K562 (cell line): ENCODE data around the gene GNAI3. TPM values are rescaled to one million over a fixed set of nuclear protein-coding genes. Genes with fewer than 3 reads are reported as not detected.

Experiments
- ATAC-seq: fragments of 200-7000 bp; cut with Tn5 transposase; 3 replicates; pipeline ENCODE4 v1.9.1; 2020; ENCODE audit warnings: moderate library complexity
- BruUV-seq: library from RNA; stranded (reverse); fragments of 400-500 nt; replicated peaks from 2 replicates; lab custom pipeline; 2021; lab: Mats Ljungman, UMichigan
- CTCF ChIA-PET: fragments of 300-600 bp; formaldehyde crosslinking; extraction: SDS; loops from one replicate; lab custom pipeline; 2021; ENCODE audit warnings: low intra/inter-chr PET ratio; lab: Yijun Ruan, JAX
- POLR2A ChIA-PET: fragments of 300-600, 350-650 bp; sonication (Branson Sonifier 250); formaldehyde crosslinking; extraction: SDS; loops from one replicate; lab custom pipeline; 2021; ENCODE audit warnings: antibody characterized with exemption, inconsistent platforms; lab: Yijun Ruan, JAX
- DNase-seq, 4 experiments: peaks; one replicate each; pipeline versions ENCODE4 v3.0.0 to v3.0.0-alpha.2; 2011 to 2018; ENCODE audit warnings: low spot score in 3 of 4, mixed read lengths in 3 of 4; ENCODE audit errors: extremely low read depth in 1 of 4
- FAIRE-seq: peaks from 2 replicates; lab custom pipeline; 2011; peaks lifted over from hg19 to GRCh38; lab: Jason Lieb, UNC
- H2AFZ ChIP-seq: 2 replicates; pipeline ENCODE4 v1.6.0; 2011; ENCODE audit warnings: low read depth, low read length, control low read depth, inconsistent platforms
- H3K27ac ChIP-seq: fragments of 200-600 bp; 3 replicates; pipeline ENCODE4 v1.8.0; 2011; ENCODE audit warnings: low read depth, mild to moderate bottlenecking, control low read depth, inconsistent platforms, low read length, moderate library complexity, mixed read lengths; ENCODE audit errors: extremely low read depth
- H3K27me3 ChIP-seq, 2 experiments: fragments of 300-600 bp in 1 of 2; 2 replicates in 1 of 2; 3 replicates in 1 of 2; pipeline versions ENCODE4 v1.6.0 to v1.8.0; 2011; ENCODE audit warnings: inconsistent platforms in 2 of 2, low read length in 2 of 2, mild to moderate bottlenecking in 1 of 2, mixed read lengths in 1 of 2, moderate library complexity in 1 of 2; ENCODE audit not compliant: control insufficient read depth in 2 of 2, insufficient read depth in 2 of 2
- H3K36me3 ChIP-seq: fragments of 300-600 bp; 3 replicates; pipeline ENCODE4 v1.8.0; 2011; ENCODE audit warnings: mild to moderate bottlenecking, low read length, inconsistent platforms; ENCODE audit not compliant: control insufficient read depth, insufficient read depth
- H3K4me1 ChIP-seq, 2 experiments: fragments of 200-600 bp in 1 of 2; replicated peaks in 1 of 2; 2 replicates in 1 of 2; 3 replicates in 1 of 2; pipeline versions ENCODE4 v1.5.1 to v1.8.0; 2011; ENCODE audit warnings: inconsistent platforms in 2 of 2, low read length in 2 of 2, mild to moderate bottlenecking in 1 of 2, mixed read lengths in 1 of 2, moderate library complexity in 1 of 2; ENCODE audit not compliant: control insufficient read depth in 2 of 2, insufficient read depth in 2 of 2
- H3K4me2 ChIP-seq: 2 replicates; pipeline ENCODE4 v1.6.1; 2011; ENCODE audit warnings: low read length, control low read depth, inconsistent platforms, mixed read lengths; ENCODE audit not compliant: insufficient read depth
- H3K4me3 ChIP-seq: fragments of 200-600 bp; sonication (generic), shearing (Covaris generic); 2 replicates; pipeline ENCODE4 v1.5.1; 2016; ENCODE audit warnings: control low read depth, inconsistent platforms
- H3K79me2 ChIP-seq: fragments of 200-600 bp; 3 replicates; pipeline ENCODE4 v1.8.0; 2011; ENCODE audit warnings: low read length, inconsistent platforms; ENCODE audit not compliant: control insufficient read depth, insufficient read depth
- H3K9ac ChIP-seq, 2 experiments: 2 replicates each; pipeline versions ENCODE4 v1.6.0 to v1.6.1; 2011; ENCODE audit warnings: low read depth in 2 of 2, low read length in 2 of 2, control low read depth in 1 of 2, inconsistent platforms in 1 of 2, mild to moderate bottlenecking in 1 of 2, mixed read lengths in 1 of 2; ENCODE audit not compliant: insufficient read depth in 1 of 2
- H3K9me1 ChIP-seq: one replicate; pipeline ENCODE4 v1.6.0; 2011; ENCODE audit warnings: inconsistent platforms, mild to moderate bottlenecking, low read length, moderate library complexity; ENCODE audit not compliant: control insufficient read depth, insufficient read depth
- H3K9me3 ChIP-seq: replicated peaks from 2 replicates; pipeline ENCODE4 v1.5.1; 2011; ENCODE audit warnings: low read depth, low read length, inconsistent platforms; ENCODE audit not compliant: control insufficient read depth, insufficient read depth
- H4K20me1 ChIP-seq: replicated peaks from 2 replicates; pipeline ENCODE4 v1.6.1; 2011; ENCODE audit warnings: low read length, inconsistent platforms, mixed read lengths; ENCODE audit not compliant: control insufficient read depth, insufficient read depth
- HNRNPK ChIP-seq: fragments of 200-400 bp; formaldehyde crosslinking; IDR thresholded peaks from one replicate; pipeline ENCODE4 v1.6.1; 2018; ENCODE audit warnings: mild to moderate bottlenecking, low read depth, low read length; ENCODE audit not compliant: poor library complexity, severe bottlenecking
- ILF3 ChIP-seq: fragments of 450-650 bp; IDR thresholded peaks from 2 replicates; pipeline ENCODE4 v1.6.1; 2018; ENCODE audit warnings: antibody characterized with exemption, mild to moderate bottlenecking, moderate library complexity, borderline replicate concordance
- SNIP1 ChIP-seq: fragments of 450-650 bp; IDR thresholded peaks from 2 replicates; pipeline ENCODE4 v1.7.1; 2017; ENCODE audit warnings: low read depth, mild to moderate bottlenecking
- SRSF9 ChIP-seq: fragments of 200-400 bp; formaldehyde crosslinking; IDR thresholded peaks from 2 replicates; pipeline ENCODE4 v1.6.1; 2017; ENCODE audit warnings: low read depth, low read length, borderline replicate concordance
- ZNF589 ChIP-seq: fragments of 200-800 bp; sonication (Bioruptor generic); IDR thresholded peaks from 2 replicates; pipeline ENCODE4 v1.6.1; 2016; ENCODE audit warnings: low read depth, missing genetic modification characterization, missing compliant biosample characterization
- WGBS: fragments of 100-300 bp; shearing (Covaris generic); methylation state at CpG from one replicate; pipeline ENCODE4 v1.1.6; 2016; ENCODE audit warnings: low coverage, mixed read lengths; ENCODE audit not compliant: insufficient coverage; ENCODE audit errors: missing lambda C conversion rate; 5-methylcytosine and 5-hydroxymethylcytosine counted together
- in situ Hi-C: fragments of 300-500 bp; cut with MboI; formaldehyde crosslinking; loops from 4 replicates; pipeline ENCODE4 v1.15.0; 2018; ENCODE audit warnings: inconsistent platforms, mixed read lengths
- intact Hi-C: fragments of 100-400 bp; cut with micrococcal nuclease; formaldehyde crosslinking; loops from 2 replicates; pipeline ENCODE4 v1.14.2; 2022
- polyA plus RNA-seq, 8 experiments: library from polyadenylated mRNA; depleted of rRNA in 4 of 8; stranded (reverse) in 5 of 8; unstranded in 3 of 8; fragments of >200 nt; fragmentation: Nextera tagmentation in 2 of 8; fragmentation: Illumina TruSeq in 1 of 8; extraction: Ambion mirVana in 2 of 8; extraction: Trizol in 1 of 8; gene quantifications; 2 replicates each; pipeline versions ENCODE4 v1.2.1 to v1.2.3, GENCODE V29; 2011 to 2014; ENCODE audit warnings: inconsistent platforms in 1 of 8, missing spikeins in 1 of 8
- total RNA-seq, 7 experiments: library from RNA; depleted of rRNA in 6 of 7; stranded (reverse); fragments of >200 nt in 6 of 7; fragmentation: Illumina TruSeq in 2 of 7; extraction: Trizol in 2 of 7; gene quantifications; 2 replicates each; pipeline versions ENCODE4 v1.2.1 to v1.2.3, GENCODE V29; 2011 to 2021; ENCODE audit warnings: low replicate concordance in 1 of 7

Gene GNAI3
- total and polyA plus RNA-seq, 9 of the 15 experiments (the other 6 are each of a cell fraction or from before 2014, with no cell fraction given), result 6.3 to 13.2 (median 8.9) TPM

DNA sequence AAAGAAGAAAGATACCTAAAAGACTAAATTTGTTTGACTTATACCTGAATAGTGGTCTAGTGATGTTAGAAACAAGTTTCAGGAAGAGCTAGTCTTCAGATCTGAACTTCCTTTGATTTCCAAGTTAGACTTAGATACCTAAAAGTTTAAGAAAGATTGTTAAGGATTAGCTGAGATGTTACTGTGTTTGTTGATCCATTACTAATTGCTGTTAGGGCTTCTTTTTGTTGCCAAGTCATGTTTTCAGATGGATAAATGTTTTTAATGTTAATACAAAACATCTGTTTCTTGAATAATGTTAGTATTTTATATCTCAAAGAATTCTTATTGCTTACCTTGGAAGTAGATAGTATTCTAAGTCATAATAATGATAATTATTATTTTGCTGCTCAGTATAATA, 11.6 kb downstream of the GNAI3 start:
- Histone ChIP-seq H3K27ac (no peak overlapping the region), H3K9me3 (no peaks in the 10 kb centered on the region), H3K79me2 (peaks cover 98% of the 10 kb centered on the region), H3K4me2 (no peak overlapping the region), H3K4me1 (peaks cover 4 to 17% of the 10 kb centered on the region in 2 experiments), H3K9me1 (no peaks in the 10 kb centered on the region), H3K4me3 (no peak overlapping the region), H2AFZ (no peak overlapping the region), H4K20me1 (peaks cover 12% of the 10 kb centered on the region; the same call in 1 of the 2 replicates), H3K36me3 (peaks cover 9% of the 10 kb centered on the region; the same call in 1 of the 3 replicates), H3K9ac (no peak overlapping the region), H3K27me3 (no peaks in the 10 kb centered on the region)
- no peak for DNase-seq
- no peak for ATAC-seq
- in situ Hi-C loops (no loop called here), intact Hi-C loops (no loop called here)
- TF ChIP-seq HNRNPK (no peak), SRSF9 (no peak)
- FAIRE-seq, result no peak
- BruUV-seq, result no TSS peak
- POLR2A ChIA-PET, result interaction anchor here (1.7 to 4.8 kb wide), 3 partner anchors 10 to 19 kb away, joined by 7 to 48 read pairs (median 10); partner anchors contain the start of gene GNAI3
- CTCF ChIA-PET, result no interaction called here

DNA sequence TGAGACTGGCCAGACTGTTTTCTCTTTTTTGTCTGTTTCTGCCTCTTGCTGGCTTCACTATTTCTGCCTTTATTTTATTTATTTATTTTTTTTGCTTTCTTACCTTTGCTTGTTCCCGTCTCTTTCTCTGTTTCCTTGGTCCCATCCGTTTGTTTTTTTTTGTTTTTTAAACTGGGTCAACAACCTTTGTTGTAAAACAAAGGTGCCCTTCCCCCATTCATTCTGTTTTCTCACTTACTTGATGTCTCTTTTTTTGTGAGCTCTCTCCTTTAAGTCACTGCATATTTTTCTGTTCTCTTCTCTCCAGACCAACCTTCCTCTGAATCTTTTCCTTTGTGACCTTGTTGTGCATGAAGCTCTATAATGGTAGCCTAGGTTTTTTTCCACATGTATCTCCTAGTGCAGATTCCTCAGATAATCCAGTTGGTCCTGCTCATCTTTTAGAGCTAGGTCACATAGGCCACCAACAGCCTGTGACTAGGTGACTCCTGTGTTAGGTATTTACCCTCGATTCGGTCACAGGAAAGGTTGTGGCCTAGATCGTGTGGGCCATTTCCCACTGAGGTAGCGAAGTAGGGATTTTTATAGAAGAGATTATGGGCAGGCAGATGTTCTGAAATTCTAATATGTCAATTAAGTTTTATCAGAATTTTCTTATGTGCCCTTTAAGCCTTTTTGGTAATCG, 15.9 kb downstream of the GNAI3 start:
- FAIRE-seq (no peak), DNase-seq (no peak), ATAC-seq (no peak)
- Histone ChIP-seq H3K27me3 (no peaks in the 10 kb centered on the region), H2AFZ (no peak overlapping the region), H3K9ac (no peak overlapping the region), H3K27ac (no peak overlapping the region), H3K4me3 (no peak overlapping the region), H3K4me1 (peaks cover 4 to 7% of the 10 kb centered on the region in 2 experiments), H3K36me3 (no peaks in the 10 kb centered on the region), H3K4me2 (no peak overlapping the region), H4K20me1 (peaks cover 13% of the 10 kb centered on the region; the same call in 1 of the 2 replicates), H3K9me1 (no peaks in the 10 kb centered on the region), H3K9me3 (no peaks in the 10 kb centered on the region), H3K79me2 (peaks cover 98% of the 10 kb centered on the region)
- TF ChIP-seq ILF3 (no peak), ZNF589 (CRISPR knock-in tag) (no peak), SNIP1 (no peak)
- in situ Hi-C loops (no loop called here), intact Hi-C loops (no loop called here)
- ChIA-PET CTCF (interaction anchor here (0.7 kb wide), 1 partner anchor 496 kb away, joined by 3 read pairs; no protein-coding TSS in a partner anchor), POLR2A (interaction anchor here (0.9 to 1.9 kb wide), 4 partner anchors 15 to 34 kb away, joined by 3 to 9 read pairs (median 6); partner anchors contain the start of gene GNAI3)
- WGBS, result 70% methylated on average over 7 of the region's 7 CpGs
- BruUV-seq, result no TSS peak
